Cardiac fibroblast (primary cell): ENCODE measurements around the gene WBP2.
A peak's percentile ranks its signal among the peaks of the same experiment; 100 is the strongest.
"Not testable (repeated sequence)": the region's sequence is repeated elsewhere in the genome, so short reads cannot be mapped to it uniquely, and the experiment has no call there.

Experiments
- DNase-seq, 2 donors: peaks; one replicate each; pipeline versions ENCODE4 v3.0.0 to v3.0.0-alpha.2; 2010; ENCODE audit warnings: low read depth in 2 of 2
- H3K4me3 ChIP-seq, 2 donors: replicated peaks in 1 of 2; 1 replicate in 1 of 2; 2 replicates in 1 of 2; pipeline ENCODE4 v1.5.1; 2011; ENCODE audit warnings: low read depth in 2 of 2, low read length in 2 of 2, mild to moderate bottlenecking in 2 of 2, moderate library complexity in 1 of 2
- CTCF ChIP-seq: IDR thresholded peaks from one replicate; pipeline ENCODE4 v1.5.1; 2011; ENCODE audit warnings: low read depth, mild to moderate bottlenecking, low read length, inconsistent platforms

The WBP2 gene

GRCh38 chr17:75854881-75855309 lies 240 bp downstream of the WBP2 start:
- peak overlapping the region; percentile 61 to 75 for H3K4me3 ChIP-seq
- peak in 1 of 2 donors; percentile 19 for DNase-seq
- no peak for TF ChIP-seq CTCF

- no peak for TF ChIP-seq CTCF
- DNase-seq, result peak; percentile 68 to 78
Measured at GRCh38 chr17:75854101-75854748, 910 bp downstream of the WBP2 start.

GRCh38 chr17:75853433-75853832 lies 1.7 kb downstream of the WBP2 start:
- no peak overlapping the region for H3K4me3 ChIP-seq
- DNase-seq, result peak; percentile 49 to 65
- no peak for TF ChIP-seq CTCF

More at GRCh38 chr17:75854101-75854748, 910 bp downstream of the WBP2 start:
- peak overlapping the region; percentile 61 to 75 for H3K4me3 ChIP-seq

- DNase-seq, H3K4me3 ChIP-seq: not testable (repeated sequence)
Measured at GRCh38 chr17:75851693-75851991, 3.5 kb downstream of the WBP2 start.

GRCh38 chr17:75850928-75851692 lies 4.0 kb downstream of the WBP2 start:
- TF ChIP-seq CTCF, result no peak
- no peak overlapping the region for H3K4me3 ChIP-seq
- DNase-seq, result no peak

GRCh38 chr17:75849724-75850123 lies 5.4 kb downstream of the WBP2 start:
- TF ChIP-seq CTCF, result no peak
- no peak for DNase-seq
- H3K4me3 ChIP-seq, result no peak overlapping the region

- no peak for DNase-seq
- no peak overlapping the region for H3K4me3 ChIP-seq
- TF ChIP-seq CTCF, result no peak
Measured at GRCh38 chr17:75849279-75849646, 5.9 kb downstream of the WBP2 start.
